ENCODE measurements around the gene DRD4.

DNA sequence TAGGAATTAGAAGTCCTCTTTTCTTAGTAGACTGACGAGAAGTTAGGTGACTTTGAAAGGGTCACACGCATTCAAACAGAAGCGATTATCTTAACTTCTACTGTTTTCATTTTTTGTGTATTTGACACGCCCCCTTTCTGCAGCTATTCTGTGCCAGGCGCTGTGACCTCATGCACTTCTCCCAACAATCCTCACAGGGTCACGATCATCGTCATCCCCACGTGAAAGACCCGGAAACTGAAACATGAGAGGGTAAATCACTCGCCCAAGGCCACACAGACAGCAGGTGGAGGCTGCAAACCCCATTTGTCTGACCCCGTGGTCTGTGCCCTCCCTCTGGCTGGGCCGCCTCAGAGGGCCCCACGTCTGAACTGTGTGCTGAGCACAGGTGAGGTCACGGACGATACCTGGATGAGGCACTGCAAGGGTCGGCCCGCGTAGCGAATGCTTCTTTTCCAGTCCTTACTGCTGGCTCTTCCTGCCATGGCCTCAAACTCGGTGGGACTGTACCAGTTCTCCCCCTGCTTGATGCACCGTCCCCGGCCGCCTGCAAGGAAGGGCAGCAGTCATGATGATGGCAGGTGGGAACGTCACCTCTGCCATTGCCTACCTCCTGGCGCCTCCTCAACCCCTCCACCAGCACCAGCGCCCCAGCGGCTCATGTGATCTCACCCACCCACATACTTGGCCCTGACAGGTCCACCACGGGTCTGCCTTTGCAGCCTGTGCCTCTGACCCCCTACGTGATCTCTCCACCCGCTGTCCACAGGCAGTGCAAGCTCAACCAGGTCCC is 49.6 kb downstream of the DRD4 start:
- TF ChIP-seq CTCF (IDR thresholded peaks at IDR 0.05): no peak
- TF ChIP-seq POLR2A (IDR thresholded peaks at IDR 0.05): no peak
- TF ChIP-seq EP300 (IDR thresholded peaks at IDR 0.05): no peak
- TF ChIP-seq POLR2AphosphoS5 (IDR thresholded peaks at IDR 0.05): no peak

Measured in sigmoid colon (tissue), 4 donors.